Osteoblast (primary cell): ENCODE data around the gene MINDY3. TPM values are rescaled to one million over a fixed set of nuclear protein-coding genes. Genes with fewer than 3 reads are reported as not detected.

Experiments used
- DNase-seq: peaks from one replicate; pipeline ENCODE4 v3.0.0; 2011; ENCODE audit warnings: low spot score, mixed read lengths; ENCODE audit not compliant: insufficient read length; ENCODE audit errors: missing footprints
- H2AFZ ChIP-seq: 2 replicates; pipeline ENCODE4 v1.6.0; 2011; ENCODE audit warnings: mild to moderate bottlenecking, low read length
- H3K27ac ChIP-seq: 2 replicates; pipeline ENCODE4 v1.5.1; 2011; ENCODE audit warnings: mild to moderate bottlenecking, low read depth, low read length, moderate library complexity
- H3K27me3 ChIP-seq: 2 replicates; pipeline ENCODE4 v1.6.0; 2012; ENCODE audit warnings: mild to moderate bottlenecking, control low read depth, inconsistent platforms, low read length, moderate library complexity; ENCODE audit not compliant: insufficient read depth
- H3K36me3 ChIP-seq: 2 replicates; pipeline ENCODE4 v1.5.1; 2011; ENCODE audit warnings: mild to moderate bottlenecking, low read length, control low read depth, moderate library complexity; ENCODE audit not compliant: insufficient read depth
- H3K4me1 ChIP-seq: 2 replicates; pipeline ENCODE4 v1.5.1; 2011; ENCODE audit warnings: mild to moderate bottlenecking, low read length, control low read depth, moderate library complexity; ENCODE audit not compliant: insufficient read depth
- H3K4me2 ChIP-seq: 2 replicates; pipeline ENCODE4 v1.6.0; 2011; ENCODE audit warnings: mild to moderate bottlenecking, low read length; ENCODE audit not compliant: insufficient read depth
- H3K4me3 ChIP-seq: fragments of 200-600 bp; sonication (generic); 3 replicates; pipeline ENCODE4 v1.5.1; 2012; ENCODE audit warnings: mild to moderate bottlenecking, low read length, inconsistent platforms; ENCODE audit not compliant: insufficient read depth
- H3K79me2 ChIP-seq: 2 replicates; pipeline ENCODE4 v1.6.0; 2012; ENCODE audit warnings: mild to moderate bottlenecking, low read length, control low read depth, inconsistent platforms; ENCODE audit not compliant: insufficient read depth
- H3K9me3 ChIP-seq: 2 replicates; pipeline ENCODE4 v1.5.1; 2011; ENCODE audit warnings: low read depth, low read length, control low read depth
- H4K20me1 ChIP-seq: 2 replicates; pipeline ENCODE4 v1.6.0; 2012; ENCODE audit warnings: mild to moderate bottlenecking, low read length, control low read depth; ENCODE audit not compliant: insufficient read depth
- total RNA-seq: library from RNA; depleted of rRNA; stranded (reverse); fragments of >200 nt; gene quantifications from 2 replicates; pipeline ENCODE4 v1.2.3, GENCODE V29; 2012
- TF ChIP-seq, protein P1 (sequence below): IDR thresholded peaks from 2 replicates; pipeline ENCODE4 v1.5.1; 2011; ENCODE audit warnings: mild to moderate bottlenecking, low read depth, low read length, moderate library complexity; ENCODE audit errors: extremely low read depth

The MINDY3 gene
- total RNA-seq, 1 donor, result 36.6 TPM

DNA sequence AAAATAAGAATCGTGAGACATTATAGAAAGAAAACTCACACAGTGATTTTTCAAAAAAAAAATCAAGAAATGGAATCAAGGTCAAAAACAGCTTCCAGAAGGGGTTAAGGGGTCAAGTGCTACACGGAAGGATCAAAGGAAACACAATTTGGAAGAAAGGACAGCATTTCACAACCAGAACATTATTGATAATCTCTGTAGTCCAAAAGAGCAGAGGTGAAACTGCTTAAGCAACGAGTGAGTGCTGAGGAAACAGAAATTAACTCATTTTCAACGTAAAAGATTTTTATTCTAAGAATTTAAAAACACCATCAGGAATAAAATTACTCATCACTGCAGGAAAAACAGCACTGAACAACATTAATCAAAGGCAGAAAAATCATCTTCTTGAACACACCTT, 23.5 kb downstream of the MINDY3 start:
- DNase-seq, result no peak
- H3K9me3 ChIP-seq, result no peaks in the 10 kb centered on the region
- no peaks in the 10 kb centered on the region for H4K20me1 ChIP-seq
- H3K4me3 ChIP-seq, result no peak overlapping the region
- no peak overlapping the region for H3K27ac ChIP-seq
- TF ChIP-seq, protein P1, sequence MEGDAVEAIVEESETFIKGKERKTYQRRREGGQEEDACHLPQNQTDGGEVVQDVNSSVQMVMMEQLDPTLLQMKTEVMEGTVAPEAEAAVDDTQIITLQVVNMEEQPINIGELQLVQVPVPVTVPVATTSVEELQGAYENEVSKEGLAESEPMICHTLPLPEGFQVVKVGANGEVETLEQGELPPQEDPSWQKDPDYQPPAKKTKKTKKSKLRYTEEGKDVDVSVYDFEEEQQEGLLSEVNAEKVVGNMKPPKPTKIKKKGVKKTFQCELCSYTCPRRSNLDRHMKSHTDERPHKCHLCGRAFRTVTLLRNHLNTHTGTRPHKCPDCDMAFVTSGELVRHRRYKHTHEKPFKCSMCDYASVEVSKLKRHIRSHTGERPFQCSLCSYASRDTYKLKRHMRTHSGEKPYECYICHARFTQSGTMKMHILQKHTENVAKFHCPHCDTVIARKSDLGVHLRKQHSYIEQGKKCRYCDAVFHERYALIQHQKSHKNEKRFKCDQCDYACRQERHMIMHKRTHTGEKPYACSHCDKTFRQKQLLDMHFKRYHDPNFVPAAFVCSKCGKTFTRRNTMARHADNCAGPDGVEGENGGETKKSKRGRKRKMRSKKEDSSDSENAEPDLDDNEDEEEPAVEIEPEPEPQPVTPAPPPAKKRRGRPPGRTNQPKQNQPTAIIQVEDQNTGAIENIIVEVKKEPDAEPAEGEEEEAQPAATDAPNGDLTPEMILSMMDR, result no peak
- H3K4me1 ChIP-seq, result no peaks in the 10 kb centered on the region
- peaks cover 13% of the 10 kb centered on the region for H3K36me3 ChIP-seq
- no peak overlapping the region for H3K4me2 ChIP-seq
- H3K27me3 ChIP-seq, result no peaks in the 10 kb centered on the region
- H2AFZ ChIP-seq, result no peak overlapping the region
- H3K79me2 ChIP-seq, result no peaks in the 10 kb centered on the region

DNA sequence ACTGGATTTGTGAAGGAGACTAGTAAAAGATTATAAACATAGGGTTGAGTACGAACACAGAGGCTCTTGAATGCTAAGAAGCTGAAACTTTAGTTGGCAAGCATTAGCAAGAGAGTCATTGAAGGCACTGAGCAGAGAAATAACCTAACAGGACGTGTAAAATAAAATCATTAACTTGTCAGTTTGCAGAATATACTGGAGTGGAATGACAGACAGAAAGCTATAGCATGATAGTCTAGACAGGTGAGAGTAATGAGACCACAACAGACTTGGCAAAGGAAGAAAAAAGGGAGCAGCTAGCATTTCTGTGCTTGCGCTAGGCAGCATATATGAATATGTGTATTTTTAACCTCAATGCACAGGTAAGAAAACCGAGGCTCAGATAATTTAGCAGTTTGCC, 30.8 kb downstream of the MINDY3 start:
- H4K20me1 ChIP-seq, result no peaks in the 10 kb centered on the region

DNA sequence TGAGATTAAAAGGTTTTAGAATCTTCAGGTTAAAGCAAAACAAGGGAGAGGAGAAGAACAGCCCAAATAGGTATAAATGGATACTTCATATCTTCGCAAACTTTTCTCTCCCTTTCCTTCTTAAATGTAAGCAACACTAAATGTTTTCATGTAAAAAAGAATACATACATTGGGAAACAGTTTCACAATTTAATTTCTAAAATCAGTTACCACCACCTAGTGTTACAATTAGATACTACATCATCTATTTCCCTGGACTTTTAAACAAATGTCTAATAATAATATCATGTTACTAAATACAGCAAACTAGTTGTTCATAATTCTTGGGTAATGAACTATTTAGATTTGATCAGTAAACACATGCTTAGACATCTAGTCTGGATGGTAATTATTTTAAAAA, 35.8 kb downstream of the MINDY3 start:
- no peak overlapping the region for H3K4me2 ChIP-seq
- no peaks in the 10 kb centered on the region for H3K79me2 ChIP-seq
- no peaks in the 10 kb centered on the region for H3K9me3 ChIP-seq
- H3K27ac ChIP-seq, result no peak overlapping the region
- H4K20me1 ChIP-seq, result no peaks in the 10 kb centered on the region
- no peaks in the 10 kb centered on the region for H3K4me1 ChIP-seq
- DNase-seq, result no peak
- no peaks in the 10 kb centered on the region for H3K27me3 ChIP-seq
- no peak overlapping the region for H2AFZ ChIP-seq
- H3K4me3 ChIP-seq, result no peak overlapping the region
- TF ChIP-seq, protein P1, result peak; percentile 51
- peaks cover 2% of the 10 kb centered on the region for H3K36me3 ChIP-seq

More for the DNA sequence above, 30.8 kb downstream of the MINDY3 start:
- Histone ChIP-seq H3K79me2 (no peaks in the 10 kb centered on the region), H3K27ac (no peak overlapping the region), H3K27me3 (no peaks in the 10 kb centered on the region), H3K9me3 (no peaks in the 10 kb centered on the region), H3K4me2 (no peak overlapping the region), H3K4me3 (no peak overlapping the region), H3K4me1 (no peaks in the 10 kb centered on the region), H2AFZ (no peak overlapping the region), H3K36me3 (peaks cover 13% of the 10 kb centered on the region)
- TF ChIP-seq, protein P1, result no peak
- DNase-seq, result peak; percentile 61

DNA sequence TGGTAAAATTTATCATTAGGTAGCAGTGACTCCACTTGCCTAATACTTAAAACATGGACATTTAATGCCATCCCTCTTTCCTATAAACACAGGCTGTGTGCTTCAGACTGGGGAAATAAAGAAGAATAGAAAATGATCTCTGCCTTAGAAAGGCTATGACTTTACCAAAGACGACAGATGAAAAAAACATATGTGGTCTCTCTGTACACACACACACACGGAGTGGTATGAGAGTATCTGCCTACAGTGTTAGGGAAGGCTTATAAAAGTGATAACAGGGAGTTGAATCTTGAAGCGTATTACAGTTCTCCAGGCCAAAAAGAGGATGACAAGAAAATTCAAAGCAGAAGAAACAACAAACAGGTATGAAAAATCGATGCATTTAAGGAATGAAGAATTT, 38.2 kb downstream of the MINDY3 start:
- Histone ChIP-seq H3K4me2 (no peak overlapping the region), H3K9me3 (no peaks in the 10 kb centered on the region), H2AFZ (no peak overlapping the region), H3K36me3 (peaks cover 2% of the 10 kb centered on the region), H3K4me1 (no peaks in the 10 kb centered on the region), H4K20me1 (no peaks in the 10 kb centered on the region), H3K79me2 (no peaks in the 10 kb centered on the region), H3K27me3 (no peaks in the 10 kb centered on the region), H3K4me3 (no peak overlapping the region), H3K27ac (no peak overlapping the region)
- TF ChIP-seq, protein P1, result no peak
- no peak for DNase-seq
